Psoas muscle (tissue), 8 donors: Measurements from ENCODE around the gene BAAT. TPM values are rescaled to one million over a fixed set of nuclear protein-coding genes. Genes with fewer than 3 reads are reported as not detected.

Source experiments
- ATAC-seq, 4 donors: fragments of 200-7000 bp; cut with Tn5 transposase; one replicate each; pipeline ENCODE4 v1.9.1; 2020; ENCODE audit warnings: moderate library complexity in 3 of 4, mild to moderate bottlenecking in 2 of 4
- DNase-seq, 2 donors: peaks; one replicate each; pipeline ENCODE4 v3.0.0-alpha.2; 2020
- H3K27ac ChIP-seq: fragments of 200-600 bp; one replicate; pipeline ENCODE4 v1.8.0; 2022
- H3K27me3 ChIP-seq, 3 donors: fragments of 200-600 bp in 1 of 3; one replicate each; pipeline versions ENCODE4 v1.6.1 to v1.8.0; 2013 to 2022; ENCODE audit warnings: low read length in 2 of 3, mild to moderate bottlenecking in 2 of 3, moderate library complexity in 1 of 3; ENCODE audit not compliant: insufficient read depth in 3 of 3
- H3K36me3 ChIP-seq, 2 donors: fragments of 200-600 bp in 1 of 2; one replicate each; pipeline versions ENCODE4 v1.6.1 to v1.8.0; 2013 to 2022; ENCODE audit warnings: low read depth in 1 of 2, mild to moderate bottlenecking in 1 of 2, moderate library complexity in 1 of 2; ENCODE audit not compliant: insufficient read depth in 1 of 2
- H3K4me1 ChIP-seq: fragments of 200-600 bp; one replicate; pipeline ENCODE4 v1.8.0; 2022
- H3K4me3 ChIP-seq: fragments of 200-600 bp; one replicate; pipeline ENCODE4 v1.8.0; 2022; ENCODE audit warnings: mild to moderate bottlenecking
- H3K9me3 ChIP-seq: fragments of 200-600 bp; one replicate; pipeline ENCODE4 v1.8.0; 2022
- CTCF ChIP-seq: fragments of 200-600 bp; IDR thresholded peaks from one replicate; pipeline ENCODE4 v1.8.0; 2022; ENCODE audit warnings: antibody characterized with exemption
- WGBS, 3 donors: extraction: QIAGEN DNeasy Blood & Tissue Kit; methylation state at CpG; one replicate each; pipeline versions ENCODE4 v1.1.6 to v1.1.7; 2013; 5-methylcytosine and 5-hydroxymethylcytosine counted together
- intact Hi-C, 2 donors: fragments of 100-400 bp; cut with DNase I; formaldehyde crosslinking; loops; one replicate each; pipeline versions ENCODE4 v1.11.0 to v1.14.2; 2022
- polyA plus RNA-seq, 3 donors: library from polyadenylated mRNA; stranded (reverse); fragments of 200-250 nt; gene quantifications; one replicate each; pipeline ENCODE4 v1.2.3, GENCODE V29; 2013
- total RNA-seq, 4 donors: library from RNA; stranded (reverse); fragmentation: NEBNext Ultra II Directional in 2 of 4; extraction: Animal tissue kit (Norgen Biotek cat#: 25700) in 2 of 4; gene quantifications; one replicate each; pipeline versions ENCODE4 v1.2.1 to v1.2.4, GENCODE V29; 2021 to 2023
- donor health status: healthy with polysubstance abuse.
- donor health status: DM: no; HTN: no; CAD: no; lungs with moderate emphysema.
- donor health status: Bipolar disorder and iron deficiency.
- donor health status: healthy.
- donor health status: DM: yes; HTN: yes; CAD: no.
- donor health status: DM: no; HTN: no; CAD: no.
- donor health status: DM: no; HTN: no; CAD: no.
- donor health status: DM: yes; HTN: yes; CAD: no.

BAAT gene
- total and polyA plus RNA-seq, 7 donors: 0.08 to 0.71 (median 0.20) TPM

GRCh38 chr9:101326501-101326900 is 58.3 kb downstream of the BAAT start:
- no peaks in the 10 kb centered on the region for H3K9me3 ChIP-seq
- DNase-seq (no peak), ATAC-seq (no peak)
- intact Hi-C loops: no loop called here
- 82 to 89% (median 88%) methylated on average over 1 of the region's 1 CpG for WGBS, 3 donors
- no peak overlapping the region for H3K27ac ChIP-seq
- H3K36me3 ChIP-seq: no peaks in the 10 kb centered on the region
- no peak overlapping the region for H3K4me3 ChIP-seq
- no peaks in the 10 kb centered on the region for H3K4me1 ChIP-seq
- no peak for TF ChIP-seq CTCF
- no peaks in the 10 kb centered on the region for H3K27me3 ChIP-seq

- Histone ChIP-seq H3K9me3 (no peaks in the 10 kb centered on the region), H3K27me3 (no peaks in the 10 kb centered on the region), H3K36me3 (no peaks in the 10 kb centered on the region), H3K4me3 (no peak overlapping the region), H3K27ac (no peak overlapping the region), H3K4me1 (no peaks in the 10 kb centered on the region)
- no peak for ATAC-seq
- no peak for TF ChIP-seq CTCF
- no peak for DNase-seq
- WGBS, 3 donors: 50 to 79% (median 54%) methylated on average over 1 of the region's 1 CpG
- intact Hi-C loops: no loop called here
Observed at GRCh38 chr9:101326035-101326434, 58.8 kb downstream of the BAAT start.

- H3K27me3 ChIP-seq: no peaks in the 10 kb centered on the region
- intact Hi-C loops: no loop called here
- H3K4me1 ChIP-seq: no peaks in the 10 kb centered on the region
- ATAC-seq (no peak), DNase-seq (no peak)
- no peaks in the 10 kb centered on the region for H3K36me3 ChIP-seq
- H3K4me3 ChIP-seq: no peak overlapping the region
- no peak for TF ChIP-seq CTCF
- H3K9me3 ChIP-seq: no peaks in the 10 kb centered on the region
- 65 to 69% (median 68%) methylated on average over 2 of the region's 2 CpGs for WGBS, 3 donors
- no peak overlapping the region for H3K27ac ChIP-seq
Observed at GRCh38 chr9:101325053-101325452, 59.8 kb downstream of the BAAT start.

GRCh38 chr9:101324245-101324804 is 60.5 kb downstream of the BAAT start:
- no peak for ATAC-seq
- no peak for TF ChIP-seq CTCF
- H3K4me3 ChIP-seq: no peak overlapping the region
- H3K9me3 ChIP-seq: no peaks in the 10 kb centered on the region
- 78 to 89% (median 86%) methylated on average over 3 of the region's 3 CpGs for WGBS, 3 donors
- intact Hi-C loops: no loop called here
- DNase-seq: no peak
- no peaks in the 10 kb centered on the region for H3K4me1 ChIP-seq
- no peaks in the 10 kb centered on the region for H3K27me3 ChIP-seq
- H3K27ac ChIP-seq: no peak overlapping the region
- H3K36me3 ChIP-seq: no peaks in the 10 kb centered on the region

- no peaks in the 10 kb centered on the region for H3K36me3 ChIP-seq
- H3K4me1 ChIP-seq: no peaks in the 10 kb centered on the region
- no peak overlapping the region for H3K4me3 ChIP-seq
- DNase-seq (no peak), ATAC-seq (no peak)
- intact Hi-C loops: no loop called here
- no peak for TF ChIP-seq CTCF
- H3K27ac ChIP-seq: no peak overlapping the region
- H3K27me3 ChIP-seq: no peaks in the 10 kb centered on the region
- H3K9me3 ChIP-seq: no peaks in the 10 kb centered on the region
- whole genome bisulfite sequencing, 3 donors: 88 to 89% (median 88%) methylated on average over 3 of the region's 3 CpGs
Observed at GRCh38 chr9:101323129-101323528, 61.7 kb downstream of the BAAT start.
